Astrocyte of the cerebellum (primary cell): ENCODE measurements around the gene PRRT4.

Source experiments
- DNase-seq: peaks from one replicate; pipeline ENCODE4 v3.0.0-alpha.2; 2011; ENCODE audit warnings: low read depth
- H3K4me3 ChIP-seq: 2 replicates; pipeline ENCODE4 v1.5.1; 2011; ENCODE audit warnings: mild to moderate bottlenecking, low read depth, low read length, moderate library complexity
- CTCF ChIP-seq: IDR thresholded peaks from 2 replicates; pipeline ENCODE4 v1.5.1; 2012; ENCODE audit warnings: low read length, low read depth, moderate library complexity, mild to moderate bottlenecking; ENCODE audit errors: missing control alignments
- in situ Hi-C: cut with HindIII; loops from 2 replicates; pipeline ENCODE4 v1.10.0; 2017; ENCODE audit warnings: low sequenced_read_pairs

The PRRT4 gene

GRCh38 chr7:128351296-128352152 lies 10.0 kb downstream of the PRRT4 start:
- no peak for TF ChIP-seq CTCF
- in situ Hi-C loops = no loop called here
- H3K4me3 ChIP-seq = no peak overlapping the region
- no peak for DNase-seq

DNA sequence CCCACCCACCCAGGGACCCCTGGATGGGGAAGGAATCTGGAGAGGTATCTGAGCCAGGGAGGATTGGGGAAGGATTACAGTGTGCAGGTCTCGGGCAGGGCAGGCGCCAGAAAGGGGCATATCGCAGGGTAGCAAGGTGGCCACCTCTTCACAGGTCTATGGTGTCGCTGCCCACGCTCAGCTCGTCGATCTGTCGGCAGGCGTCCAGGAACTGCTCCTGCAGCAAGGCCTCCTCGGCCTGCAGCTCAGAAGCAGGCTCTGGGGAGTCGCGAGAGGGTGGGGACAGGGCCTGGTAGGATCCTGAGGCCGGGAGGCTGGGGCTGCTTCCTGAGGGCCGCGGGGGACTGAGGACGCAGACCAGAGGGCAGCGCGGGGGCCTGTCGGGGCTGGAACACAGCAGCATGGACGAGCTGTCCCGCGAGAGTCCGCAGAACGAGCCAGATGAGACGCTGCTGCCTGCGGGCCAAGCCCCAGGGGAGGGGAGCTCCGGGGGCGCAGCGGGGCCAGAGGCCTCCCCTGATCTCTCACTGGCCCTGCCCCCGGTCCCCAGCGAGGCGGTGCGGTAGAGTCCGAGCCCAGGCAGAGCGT lies 10.7 kb downstream of the PRRT4 start:
- in situ Hi-C loops = no loop called here
- no peak for DNase-seq
- H3K4me3 ChIP-seq = no peak overlapping the region
- TF ChIP-seq CTCF = no peak

DNA sequence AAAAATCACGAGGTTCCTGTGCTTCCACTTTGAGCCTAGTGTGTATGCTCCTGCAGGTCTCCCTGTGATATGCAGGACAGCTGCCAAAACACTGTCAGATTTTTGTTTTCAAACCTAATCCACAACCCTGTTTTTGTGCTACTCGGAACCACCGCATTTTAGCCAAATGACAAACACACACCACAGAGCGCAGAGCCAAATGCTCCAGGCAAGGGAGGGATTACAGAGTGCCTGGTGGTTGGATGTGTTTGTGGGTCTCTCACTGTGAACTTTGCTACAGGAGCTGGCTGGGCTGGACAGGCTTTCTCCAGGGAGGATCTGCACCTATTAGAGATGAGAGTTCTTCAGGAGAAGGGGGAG lies 12.0 kb downstream of the PRRT4 start:
- in situ Hi-C loops = no loop called here

GRCh38 chr7:128347647-128348097 lies 13.8 kb downstream of the PRRT4 start:
- H3K4me3 ChIP-seq = no peak overlapping the region
- peak; percentile 71 for TF ChIP-seq CTCF
- in situ Hi-C loops = no loop called here
- no peak for DNase-seq

More for the DNA sequence above, 12.0 kb downstream of the PRRT4 start:
- H3K4me3 ChIP-seq = no peak overlapping the region
- no peak for TF ChIP-seq CTCF
- DNase-seq = no peak

DNA sequence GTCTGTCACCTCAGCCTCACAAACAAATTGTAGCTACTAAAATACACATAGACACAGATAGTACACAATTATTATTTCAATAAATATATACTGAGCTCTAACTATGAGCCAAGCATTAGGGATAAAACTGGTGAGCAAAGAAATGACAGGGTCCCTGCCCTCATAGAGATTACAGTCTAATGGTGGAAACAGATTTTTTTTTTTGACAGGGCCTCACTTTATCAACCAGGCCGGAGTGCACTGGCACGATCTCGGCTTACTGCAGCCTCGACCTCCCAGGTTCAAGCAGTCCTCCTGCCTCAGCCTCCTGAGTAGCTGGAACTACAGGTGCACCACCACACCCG lies 17.1 kb downstream of the PRRT4 start:
- in situ Hi-C loops = no loop called here
- DNase-seq = no peak
- H3K4me3 ChIP-seq = no peak overlapping the region
- no peak for TF ChIP-seq CTCF

GRCh38 chr7:128343554-128344430 lies 17.7 kb downstream of the PRRT4 start, which contains the start of gene RBM28:
Gene RBM28 (minus strand): TSS chr7:128343908. CDS start chr7:128343793, 115 bp downstream.
- TF ChIP-seq CTCF = no peak
- DNase-seq = peak; percentile 83
- in situ Hi-C loops = no loop called here
- H3K4me3 ChIP-seq = peak within 1 kb of the TSS; percentile 77
